Fibroblast of skin of left quadriceps (primary cell): ENCODE data around the gene WNK2.
"Not testable (repeated sequence)": the region's sequence is repeated elsewhere in the genome, so short reads cannot be mapped to it uniquely, and the experiment has no call there.

Experiments used
- DNase-seq, 2 experiments: peaks; one replicate each; pipeline ENCODE4 v3.0.0-alpha.2; 2013; ENCODE audit warnings: low read depth in 2 of 2

Gene WNK2

GRCh38 chr9:93332317-93332716 lies 148.4 kb downstream of the WNK2 start:
- DNase-seq: no peak

GRCh38 chr9:93336720-93337119 lies 152.8 kb downstream of the WNK2 start:
- no peak for DNase-seq

GRCh38 chr9:93338196-93338595 lies 154.3 kb downstream of the WNK2 start:
- not testable (repeated sequence) for DNase-seq

GRCh38 chr9:93340091-93340490 lies 156.2 kb downstream of the WNK2 start:
- no peak for DNase-seq

- not testable (repeated sequence) for DNase-seq
Measured at GRCh38 chr9:93341820-93342219, 157.9 kb downstream of the WNK2 start.

- DNase-seq: not testable (repeated sequence)
Measured at GRCh38 chr9:93342428-93342827, 158.5 kb downstream of the WNK2 start.

- no peak for DNase-seq
Measured at GRCh38 chr9:93343663-93344062, 159.7 kb downstream of the WNK2 start.

- DNase-seq: no peak
Measured at GRCh38 chr9:93345643-93346230, 161.8 kb downstream of the WNK2 start.

GRCh38 chr9:93346231-93347112 lies 162.5 kb downstream of the WNK2 start:
- DNase-seq: no peak

- not testable (repeated sequence) for DNase-seq
Measured at GRCh38 chr9:93347371-93347975, 163.5 kb downstream of the WNK2 start.

GRCh38 chr9:93353413-93354310 lies 169.7 kb downstream of the WNK2 start:
- not testable (repeated sequence) for DNase-seq

GRCh38 chr9:93354451-93354850 lies 170.5 kb downstream of the WNK2 start:
- DNase-seq: no peak

- DNase-seq: no peak
Measured at GRCh38 chr9:93355827-93356226, 171.9 kb downstream of the WNK2 start.

GRCh38 chr9:93357649-93358048 lies 173.7 kb downstream of the WNK2 start:
- DNase-seq: no peak

- not testable (repeated sequence) for DNase-seq
Measured at GRCh38 chr9:93359907-93360306, 176.0 kb downstream of the WNK2 start.

GRCh38 chr9:93361995-93362394 lies 178.1 kb downstream of the WNK2 start:
- no peak for DNase-seq

GRCh38 chr9:93364734-93365426 lies 180.9 kb downstream of the WNK2 start:
- no peak for DNase-seq

GRCh38 chr9:93365427-93366118 lies 181.6 kb downstream of the WNK2 start:
- no peak for DNase-seq

- DNase-seq: no peak
Measured at GRCh38 chr9:93366119-93366447, 182.1 kb downstream of the WNK2 start.

GRCh38 chr9:93366486-93366885 lies 182.5 kb downstream of the WNK2 start:
- DNase-seq: not testable (repeated sequence)

- no peak for DNase-seq
Measured at GRCh38 chr9:93368437-93368836, 184.5 kb downstream of the WNK2 start.
